Sigmoid colon (tissue), 3 donors: Measurements from ENCODE around the gene SFT2D3.

ENCODE experiments used
- CTCF ChIP-seq, 4 experiments: fragments of 450-650 bp in 3 of 4; fragments of 200-600 bp in 1 of 4; IDR thresholded peaks; one replicate each; pipeline ENCODE4 v1.5.1; 2016 to 2019; ENCODE audit warnings: antibody characterized with exemption in 4 of 4, mild to moderate bottlenecking in 3 of 4, moderate library complexity in 2 of 4
- POLR2A ChIP-seq, 2 donors: fragments of 450-650 bp; IDR thresholded peaks; one replicate each; pipeline ENCODE4 v1.6.1; 2016; ENCODE audit warnings: antibody characterized with exemption in 2 of 2, mild to moderate bottlenecking in 2 of 2, moderate library complexity in 2 of 2

GRCh38 chr2:127675331-127676261 is 25.7 kb upstream of the SFT2D3 start, which contains the start of gene LIMS2:
- TF ChIP-seq CTCF (IDR thresholded peaks at IDR 0.05): no peak
- TF ChIP-seq POLR2A (IDR thresholded peaks at IDR 0.05): no peak
